ENCODE results near the gene PI4KA.

The PI4KA gene

DNA sequence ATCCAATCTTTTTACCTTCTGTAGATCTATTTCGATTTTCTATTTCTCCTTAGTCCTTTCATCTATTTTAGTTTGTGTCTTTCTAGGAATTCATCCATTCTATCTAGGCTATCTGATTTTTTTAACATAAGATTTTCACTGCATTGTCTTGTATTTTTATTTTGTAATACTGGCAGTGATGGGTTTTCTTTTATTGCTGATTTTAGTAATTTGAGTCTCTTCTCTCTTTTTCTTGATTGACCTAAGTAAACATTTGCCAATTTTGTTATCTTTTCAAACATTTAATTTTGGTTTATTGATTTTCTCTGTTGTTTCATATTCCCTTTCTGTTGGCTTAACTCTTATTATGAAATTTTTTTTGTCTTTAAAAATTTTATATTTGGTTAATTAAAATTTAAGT is 192.1 kb downstream of the PI4KA start:
- TF ChIP-seq CEBPB (IDR thresholded peaks at IDR 0.05) = no peak

DNA sequence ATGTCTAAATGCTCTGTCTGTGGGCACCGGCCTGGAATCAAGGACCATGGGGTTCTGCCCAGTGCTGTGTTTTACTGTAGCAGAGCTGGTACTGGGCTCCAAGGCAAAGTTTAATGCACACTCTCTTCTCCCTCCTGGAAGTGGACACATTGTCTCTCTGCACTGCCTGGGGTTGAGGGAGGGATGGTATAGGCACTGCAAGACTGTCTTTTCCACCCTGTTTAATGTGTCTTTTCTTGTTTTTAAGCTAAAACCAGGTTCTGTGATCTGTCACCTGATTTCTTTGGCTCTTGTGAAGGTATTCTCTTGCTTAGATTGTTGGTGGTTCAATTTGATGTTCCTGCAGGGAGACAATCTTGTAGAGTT is 194.0 kb downstream of the PI4KA start:
- TF ChIP-seq EGR1 (IDR thresholded peaks at IDR 0.05) (no peak), EP300 (IDR thresholded peaks at IDR 0.05; ENCODE audit: borderline replicate concordance) (no peak), ZBTB7A (IDR thresholded peaks at IDR 0.05; ENCODE audit: low read depth) (no peak), TEAD4 (IDR thresholded peaks at IDR 0.05) (no peak), FOXM1 (IDR thresholded peaks at IDR 0.05; ENCODE audit: borderline replicate concordance, low read depth) (no peak), TCF12 (IDR thresholded peaks at IDR 0.05; ENCODE audit: low read depth) (no peak), TAF1 (IDR thresholded peaks at IDR 0.05; ENCODE audit: low read depth) (no peak), RAD21 (IDR thresholded peaks at IDR 0.05; ENCODE audit: low read depth) (no peak), YY1 (IDR thresholded peaks at IDR 0.05; ENCODE audit: low read depth) (no peak), NFIC (IDR thresholded peaks at IDR 0.05) (no peak), CREB1 (IDR thresholded peaks at IDR 0.05; ENCODE audit: low read depth) (no peak), CEBPB (IDR thresholded peaks at IDR 0.05) (no peak)
- TF ChIP-seq, protein P1, sequence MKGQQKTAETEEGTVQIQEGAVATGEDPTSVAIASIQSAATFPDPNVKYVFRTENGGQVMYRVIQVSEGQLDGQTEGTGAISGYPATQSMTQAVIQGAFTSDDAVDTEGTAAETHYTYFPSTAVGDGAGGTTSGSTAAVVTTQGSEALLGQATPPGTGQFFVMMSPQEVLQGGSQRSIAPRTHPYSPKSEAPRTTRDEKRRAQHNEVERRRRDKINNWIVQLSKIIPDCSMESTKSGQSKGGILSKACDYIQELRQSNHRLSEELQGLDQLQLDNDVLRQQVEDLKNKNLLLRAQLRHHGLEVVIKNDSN (IDR thresholded peaks at IDR 0.05) = no peak
- TF ChIP-seq, protein P2, sequence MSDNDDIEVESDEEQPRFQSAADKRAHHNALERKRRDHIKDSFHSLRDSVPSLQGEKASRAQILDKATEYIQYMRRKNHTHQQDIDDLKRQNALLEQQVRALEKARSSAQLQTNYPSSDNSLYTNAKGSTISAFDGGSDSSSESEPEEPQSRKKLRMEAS (IDR thresholded peaks at IDR 0.05) = no peak
- TF ChIP-seq, protein P3, sequence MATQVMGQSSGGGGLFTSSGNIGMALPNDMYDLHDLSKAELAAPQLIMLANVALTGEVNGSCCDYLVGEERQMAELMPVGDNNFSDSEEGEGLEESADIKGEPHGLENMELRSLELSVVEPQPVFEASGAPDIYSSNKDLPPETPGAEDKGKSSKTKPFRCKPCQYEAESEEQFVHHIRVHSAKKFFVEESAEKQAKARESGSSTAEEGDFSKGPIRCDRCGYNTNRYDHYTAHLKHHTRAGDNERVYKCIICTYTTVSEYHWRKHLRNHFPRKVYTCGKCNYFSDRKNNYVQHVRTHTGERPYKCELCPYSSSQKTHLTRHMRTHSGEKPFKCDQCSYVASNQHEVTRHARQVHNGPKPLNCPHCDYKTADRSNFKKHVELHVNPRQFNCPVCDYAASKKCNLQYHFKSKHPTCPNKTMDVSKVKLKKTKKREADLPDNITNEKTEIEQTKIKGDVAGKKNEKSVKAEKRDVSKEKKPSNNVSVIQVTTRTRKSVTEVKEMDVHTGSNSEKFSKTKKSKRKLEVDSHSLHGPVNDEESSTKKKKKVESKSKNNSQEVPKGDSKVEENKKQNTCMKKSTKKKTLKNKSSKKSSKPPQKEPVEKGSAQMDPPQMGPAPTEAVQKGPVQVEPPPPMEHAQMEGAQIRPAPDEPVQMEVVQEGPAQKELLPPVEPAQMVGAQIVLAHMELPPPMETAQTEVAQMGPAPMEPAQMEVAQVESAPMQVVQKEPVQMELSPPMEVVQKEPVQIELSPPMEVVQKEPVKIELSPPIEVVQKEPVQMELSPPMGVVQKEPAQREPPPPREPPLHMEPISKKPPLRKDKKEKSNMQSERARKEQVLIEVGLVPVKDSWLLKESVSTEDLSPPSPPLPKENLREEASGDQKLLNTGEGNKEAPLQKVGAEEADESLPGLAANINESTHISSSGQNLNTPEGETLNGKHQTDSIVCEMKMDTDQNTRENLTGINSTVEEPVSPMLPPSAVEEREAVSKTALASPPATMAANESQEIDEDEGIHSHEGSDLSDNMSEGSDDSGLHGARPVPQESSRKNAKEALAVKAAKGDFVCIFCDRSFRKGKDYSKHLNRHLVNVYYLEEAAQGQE (IDR thresholded peaks at IDR 0.05; ENCODE audit: low read depth) = no peak

DNA sequence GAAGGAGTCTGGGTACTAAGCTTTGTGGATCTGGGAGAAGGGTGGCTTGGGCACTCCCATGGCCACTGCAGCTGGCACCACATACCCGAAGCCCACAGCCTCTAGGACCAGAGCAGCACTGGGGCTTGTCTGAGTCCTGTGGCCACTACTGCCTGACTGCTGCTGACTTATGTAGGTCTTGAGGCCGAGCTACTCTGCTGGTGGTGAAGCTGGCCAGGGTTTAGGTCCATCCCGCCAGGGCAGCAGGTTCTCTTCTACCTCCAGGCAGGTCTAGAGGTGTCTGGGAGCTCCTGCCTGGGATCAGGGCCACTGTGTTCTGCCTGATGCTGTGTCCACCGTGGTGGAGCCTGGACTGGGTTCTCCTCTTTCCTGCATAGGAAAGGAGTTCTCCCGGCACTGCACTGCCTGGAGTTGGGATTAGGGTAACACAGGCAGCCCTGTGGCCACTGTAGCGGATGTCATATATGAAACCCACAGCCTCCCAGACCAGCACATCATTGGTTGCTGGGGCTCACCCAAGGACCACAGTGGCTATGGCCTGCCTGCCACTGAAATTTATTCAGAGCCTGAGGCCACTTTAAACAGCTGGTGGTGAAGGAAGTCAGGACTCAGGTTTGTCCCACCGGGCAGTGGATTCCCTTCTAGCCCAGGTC is 194.5 kb downstream of the PI4KA start:
- TF ChIP-seq TAF1 (IDR thresholded peaks at IDR 0.05; ENCODE audit: low read depth) (no peak), TCF12 (IDR thresholded peaks at IDR 0.05; ENCODE audit: low read depth) (no peak), ZBTB7A (IDR thresholded peaks at IDR 0.05; ENCODE audit: low read depth) (no peak), TEAD4 (IDR thresholded peaks at IDR 0.05) (no peak)

DNA sequence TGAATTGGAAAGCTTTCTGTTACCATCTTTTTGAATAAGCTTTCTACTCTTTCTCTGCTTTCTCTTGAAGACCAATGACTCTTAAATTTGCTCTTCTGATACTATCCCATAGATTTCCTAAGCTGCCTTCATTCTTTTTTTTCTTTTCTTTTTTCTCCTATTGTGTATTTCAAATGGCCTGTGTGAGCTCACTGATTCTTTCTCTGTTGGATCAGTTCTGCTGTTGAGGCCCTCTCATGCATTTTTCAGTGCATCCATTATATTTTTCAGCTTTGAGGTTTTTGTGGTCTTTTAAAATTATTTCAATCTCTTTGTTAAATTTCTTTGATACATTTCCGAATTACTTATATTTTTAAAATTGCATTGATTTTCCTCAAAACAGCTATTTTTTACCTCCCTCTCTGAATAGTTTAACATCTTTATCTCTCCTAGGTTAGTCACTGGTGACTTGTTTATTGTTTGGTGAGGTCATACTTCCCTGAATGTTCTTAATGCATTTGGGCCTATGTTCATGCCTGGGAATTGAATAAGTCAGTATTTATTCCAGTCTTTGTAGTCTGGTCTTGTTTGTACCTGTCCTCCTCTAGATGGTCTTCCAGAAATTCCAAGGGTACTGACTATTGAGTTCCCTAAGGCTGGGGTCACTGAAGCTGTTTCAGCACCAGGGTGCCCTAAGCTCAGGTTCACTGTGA is 195.3 kb downstream of the PI4KA start:
- TF ChIP-seq FOXM1 (IDR thresholded peaks at IDR 0.05; ENCODE audit: borderline replicate concordance, low read depth) (no peak), TCF12 (IDR thresholded peaks at IDR 0.05; ENCODE audit: low read depth) (no peak), EP300 (IDR thresholded peaks at IDR 0.05; ENCODE audit: borderline replicate concordance) (no peak), NFIC (IDR thresholded peaks at IDR 0.05) (no peak), YY1 (IDR thresholded peaks at IDR 0.05; ENCODE audit: low read depth) (no peak)
- TF ChIP-seq, protein P1 (IDR thresholded peaks at IDR 0.05) = no peak
- TF ChIP-seq, protein P3 (IDR thresholded peaks at IDR 0.05; ENCODE audit: low read depth) = no peak

DNA sequence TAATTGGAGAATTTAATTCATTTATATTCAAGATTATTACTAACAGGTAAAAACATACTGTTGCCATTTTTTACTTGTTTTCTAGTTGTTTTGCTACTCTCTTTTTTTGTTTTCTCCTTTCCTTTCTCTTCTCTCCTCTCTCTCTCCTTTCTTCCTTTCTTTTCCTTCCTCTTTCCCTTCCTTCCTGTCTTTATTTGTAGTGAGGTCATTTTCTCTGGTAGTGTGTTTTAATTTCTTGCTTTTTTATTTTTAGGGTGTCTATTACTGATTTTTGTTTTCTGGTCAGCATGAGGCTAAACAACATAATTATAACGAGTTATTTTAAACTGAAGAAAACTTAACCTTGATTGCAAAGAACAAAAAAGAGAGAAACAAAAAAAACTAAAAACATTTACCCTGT is 197.1 kb downstream of the PI4KA start:
- TF ChIP-seq TAF1 (IDR thresholded peaks at IDR 0.05; ENCODE audit: low read depth) (no peak), RAD21 (IDR thresholded peaks at IDR 0.05; ENCODE audit: low read depth) (no peak), NFIC (IDR thresholded peaks at IDR 0.05) (no peak), FOXM1 (IDR thresholded peaks at IDR 0.05; ENCODE audit: borderline replicate concordance, low read depth) (no peak), EGR1 (IDR thresholded peaks at IDR 0.05) (no peak), TCF12 (IDR thresholded peaks at IDR 0.05; ENCODE audit: low read depth) (no peak), EP300 (IDR thresholded peaks at IDR 0.05; ENCODE audit: borderline replicate concordance) (no peak), CEBPB (IDR thresholded peaks at IDR 0.05) (no peak), ZBTB7A (IDR thresholded peaks at IDR 0.05; ENCODE audit: low read depth) (no peak)
- TF ChIP-seq, protein P3 (IDR thresholded peaks at IDR 0.05; ENCODE audit: low read depth) = no peak
- TF ChIP-seq, protein P2 (IDR thresholded peaks at IDR 0.05) = no peak
- TF ChIP-seq, protein P1 (IDR thresholded peaks at IDR 0.05) = no peak
